Ovary (tissue), 1 donor: ENCODE data around the gene TTLL3.

Experiments
- EP300 ChIP-seq: sonication (generic); formaldehyde crosslinking; IDR thresholded peaks from one replicate; pipeline ENCODE4 v1.6.1; 2017; ENCODE audit warnings: antibody characterized with exemption
- POLR2A ChIP-seq: fragments of 450-650 bp; IDR thresholded peaks from one replicate; pipeline ENCODE4 v1.6.1; 2017; ENCODE audit warnings: antibody characterized with exemption, mild to moderate bottlenecking, moderate library complexity

- TF ChIP-seq POLR2A (no peak), EP300 (no peak)
Measured at GRCh38 chr3:9862391-9863057, 52.5 kb downstream of the TTLL3 start.
